Measurements from ENCODE around the gene SCYGR7. TPM values are rescaled to one million over a fixed set of nuclear protein-coding genes. Genes with fewer than 3 reads are reported as not detected.

SCYGR7 gene
- total RNA-seq: not detected
- polyA plus RNA-seq: not detected
- long read RNA-seq, donor 1: 0 reads
- long read RNA-seq, donor 2: 0 reads

GRCh38 chr2:227728035-227728434 lies at the start of gene SCYGR7:
Gene SCYGR7 (plus strand): TSS chr2:227728335. CDS start chr2:227728335, 0 bp downstream.
- Histone ChIP-seq H3K27me3 (replicated peaks in 1 of 7) (peaks cover 0 to 27% (median 0%) of the 10 kb centered on the region in 7 donors), H3K4me3 (no peak within 1 kb of the TSS), H3K27ac (no peak within 1 kb of the TSS), H3K4me1 (no peaks in the 10 kb centered on the region), H3K9me3 (no peaks in the 10 kb centered on the region), H3K36me3 (no peaks in the 10 kb centered on the region)
- WGBS, 5 donors: 83 to 94% (median 92%) methylated on average over 4 to 5 of the region's 5 CpGs
- intact Hi-C loops (cut with DNase I; ENCODE audit: low total_unique reads): no loop called here
- no peak for TF ChIP-seq POLR2AphosphoS5 (IDR thresholded peaks at IDR 0.05)
- no peak for TF ChIP-seq CTCF (IDR thresholded peaks at IDR 0.05 in 8 of 11, conservative IDR thresholded peaks at IDR 0.05 in 3 of 11)
- TF ChIP-seq POLR2A (IDR thresholded peaks at IDR 0.05): no peak
- no peak for DNase-seq

- Histone ChIP-seq H3K4me1 (no peaks in the 10 kb centered on the region), H3K36me3 (no peaks in the 10 kb centered on the region), H3K9me3 (no peaks in the 10 kb centered on the region), H3K27ac (no peak overlapping the region), H3K27me3 (replicated peaks in 1 of 7) (peaks cover 0 to 6% (median 0%) of the 10 kb centered on the region in 7 donors), H3K4me3 (no peak overlapping the region)
- WGBS, 5 donors: 84 to 95% (median 89%) methylated on average over 5 of the region's 5 CpGs
- intact Hi-C loops (cut with DNase I; ENCODE audit: low total_unique reads): no loop called here
- DNase-seq: no peak
- TF ChIP-seq CTCF (IDR thresholded peaks at IDR 0.05 in 8 of 11, conservative IDR thresholded peaks at IDR 0.05 in 3 of 11) (no peak), POLR2AphosphoS5 (IDR thresholded peaks at IDR 0.05) (no peak), POLR2A (IDR thresholded peaks at IDR 0.05) (no peak)
These were observed 43.9 kb upstream of the SCYGR7 start for GRCh38 chr2:227684258-227684657.

- Histone ChIP-seq H3K36me3 (no peaks in the 10 kb centered on the region), H3K4me1 (no peaks in the 10 kb centered on the region), H3K27ac (no peak overlapping the region), H3K4me3 (no peak overlapping the region), H3K9me3 (no peaks in the 10 kb centered on the region), H3K27me3 (replicated peaks in 1 of 7) (peaks cover 0 to 6% (median 0%) of the 10 kb centered on the region in 7 donors)
- TF ChIP-seq CTCF (IDR thresholded peaks at IDR 0.05 in 8 of 11, conservative IDR thresholded peaks at IDR 0.05 in 3 of 11): no peak
- no peak for TF ChIP-seq POLR2A (IDR thresholded peaks at IDR 0.05)
- no peak for TF ChIP-seq POLR2AphosphoS5 (IDR thresholded peaks at IDR 0.05)
- intact Hi-C loops (cut with DNase I; ENCODE audit: low total_unique reads): no loop called here
- 73 to 93% (median 86%) methylated on average over 3 of the region's 3 CpGs for WGBS, 5 donors
- DNase-seq: no peak
These were observed 40.9 kb upstream of the SCYGR7 start for GRCh38 chr2:227687189-227687588.

- H3K36me3 ChIP-seq: no peaks in the 10 kb centered on the region
- no peaks in the 10 kb centered on the region for H3K4me1 ChIP-seq
- H3K27me3 ChIP-seq (replicated peaks in 1 of 7): peaks cover 0 to 7% (median 0%) of the 10 kb centered on the region in 7 donors
- no peak overlapping the region for H3K27ac ChIP-seq
- H3K9me3 ChIP-seq: peaks cover 0 to 7% (median 1%) of the 10 kb centered on the region in 8 donors
- WGBS, 5 donors: 41 to 62% (median 48%) methylated on average over 2 of the region's 2 CpGs
- DNase-seq: no peak
- H3K4me3 ChIP-seq: no peak overlapping the region
- intact Hi-C loops (cut with DNase I; ENCODE audit: low total_unique reads): no loop called here
- no peak for TF ChIP-seq POLR2AphosphoS5 (IDR thresholded peaks at IDR 0.05)
- no peak for TF ChIP-seq CTCF (IDR thresholded peaks at IDR 0.05 in 8 of 11, conservative IDR thresholded peaks at IDR 0.05 in 3 of 11)
- no peak for TF ChIP-seq POLR2A (IDR thresholded peaks at IDR 0.05)
These were observed 31.0 kb upstream of the SCYGR7 start for GRCh38 chr2:227696990-227697679.

Data from spleen (tissue), 13 donors.